HepG2 (cell line): Measurements from ENCODE around the gene CDH13. TPM values are rescaled to one million over a fixed set of nuclear protein-coding genes. Genes with fewer than 3 reads are reported as not detected.

ENCODE experiments used
- ATAC-seq: fragments of 200-7000 bp; cut with Tn5 transposase; 3 replicates; pipeline ENCODE4 v1.9.1; 2020; ENCODE audit warnings: mild to moderate bottlenecking, moderate library complexity
- BruUV-seq: library from RNA; stranded (reverse); fragments of 400-500 nt; replicated peaks from 2 replicates; lab custom pipeline; 2021; lab: Mats Ljungman, UMichigan
- CTCF ChIA-PET: fragments of 300-600 bp; formaldehyde crosslinking; extraction: SDS; loops from one replicate; lab custom pipeline; 2021; ENCODE audit warnings: low total read pairs, inconsistent platforms, low intra/inter-chr PET ratio; lab: Yijun Ruan, JAX
- POLR2A ChIA-PET: fragments of 350-600 bp; sonication (Branson Sonifier 250); formaldehyde crosslinking; loops from one replicate; lab custom pipeline; 2020; ENCODE audit warnings: antibody characterized with exemption, inconsistent platforms; lab: Yijun Ruan, JAX
- DNase-seq: peaks from one replicate; pipeline ENCODE4 v3.0.0-alpha.2; 2015; ENCODE audit warnings: low spot score
- FAIRE-seq: peaks from 3 replicates; lab custom pipeline; 2011; peaks lifted over from hg19 to GRCh38; lab: Jason Lieb, UNC
- H2AFZ ChIP-seq: one replicate; pipeline ENCODE4 v1.6.1; 2011; ENCODE audit warnings: low read length, inconsistent platforms
- H3K27ac ChIP-seq: fragments of 300-600 bp; 3 replicates; pipeline ENCODE4 v1.8.0; 2011; ENCODE audit warnings: mixed run types, mild to moderate bottlenecking, mixed read lengths, low read length, inconsistent platforms; ENCODE audit not compliant: insufficient read depth; ENCODE audit errors: extremely low read length
- H3K27me3 ChIP-seq, 2 experiments: fragments of 200-600 bp in 1 of 2; 2 replicates in 1 of 2; 3 replicates in 1 of 2; pipeline versions ENCODE4 v1.6.0 to v1.8.0; 2011; ENCODE audit warnings: low read length in 2 of 2, mild to moderate bottlenecking in 2 of 2, moderate library complexity in 2 of 2, inconsistent platforms in 1 of 2; ENCODE audit not compliant: insufficient read depth in 2 of 2, control insufficient read depth in 1 of 2
- H3K36me3 ChIP-seq, 2 experiments: fragments of 200-600 bp in 1 of 2; replicated peaks in 1 of 2; 2 replicates in 1 of 2; 3 replicates in 1 of 2; pipeline versions ENCODE4 v1.5.1 to v1.8.0; 2011; ENCODE audit warnings: low read length in 2 of 2, inconsistent platforms in 1 of 2; ENCODE audit not compliant: insufficient read depth in 2 of 2, control insufficient read depth in 1 of 2
- H3K4me1 ChIP-seq: 2 replicates; pipeline ENCODE4 v1.5.1; 2012; ENCODE audit warnings: low read length, inconsistent platforms; ENCODE audit not compliant: insufficient read depth
- H3K4me2 ChIP-seq: 2 replicates; pipeline ENCODE4 v1.6.0; 2011; ENCODE audit warnings: low read depth, low read length, inconsistent platforms
- H3K4me3 ChIP-seq, 3 experiments: fragments of 200-600 bp in 1 of 3; sonication (generic), shearing (Covaris generic) in 1 of 3; replicated peaks in 1 of 3; 2 replicates each; pipeline ENCODE4 v1.5.1; 2011 to 2016; ENCODE audit warnings: low read length in 3 of 3, inconsistent platforms in 2 of 3, low read depth in 2 of 3, mild to moderate bottlenecking in 2 of 3, control low read depth in 1 of 3, mixed read lengths in 1 of 3; ENCODE audit not compliant: insufficient read depth in 1 of 3
- H3K79me2 ChIP-seq: one replicate; pipeline ENCODE4 v1.6.1; 2011; ENCODE audit warnings: low read length, inconsistent platforms; ENCODE audit not compliant: insufficient read depth
- H3K9ac ChIP-seq: 2 replicates; pipeline ENCODE4 v1.6.0; 2011; ENCODE audit warnings: mild to moderate bottlenecking, low read depth, low read length, inconsistent platforms; ENCODE audit not compliant: insufficient read depth
- H3K9me3 ChIP-seq: 2 replicates; pipeline ENCODE4 v1.5.1; 2012; ENCODE audit warnings: mild to moderate bottlenecking, low read length
- H4K20me1 ChIP-seq: 2 replicates; pipeline ENCODE4 v1.6.0; 2011; ENCODE audit warnings: inconsistent platforms, mild to moderate bottlenecking, low read length, moderate library complexity; ENCODE audit not compliant: insufficient read depth
- HOXA9 ChIP-seq: sonication (generic); formaldehyde crosslinking; IDR thresholded peaks from 2 replicates; pipeline ENCODE4 v1.8.1; 2022; ENCODE audit warnings: missing genetic modification reagents, mild to moderate bottlenecking, moderate library complexity, borderline replicate concordance
- SRSF4 ChIP-seq: fragments of 200-400 bp; formaldehyde crosslinking; IDR thresholded peaks from one replicate; pipeline ENCODE4 v1.6.1; 2018; ENCODE audit warnings: mild to moderate bottlenecking, low read depth, low read length, moderate library complexity; ENCODE audit not compliant: poor library complexity, severe bottlenecking
- SRSF9 ChIP-seq: fragments of 200-400 bp; formaldehyde crosslinking; IDR thresholded peaks from 2 replicates; pipeline ENCODE4 v1.6.1; 2018; ENCODE audit warnings: borderline replicate concordance, mild to moderate bottlenecking, low read depth, low read length; ENCODE audit not compliant: insufficient read depth, poor library complexity, severe bottlenecking
- TMF1 ChIP-seq: sonication (generic); formaldehyde crosslinking; IDR thresholded peaks from 2 replicates; pipeline ENCODE4 v1.8.1; 2022; ENCODE audit warnings: low read depth, missing genetic modification reagents
- ZC3H13 ChIP-seq: sonication (generic); formaldehyde crosslinking; IDR thresholded peaks from 2 replicates; pipeline ENCODE4 v1.8.1; 2023; ENCODE audit warnings: mild to moderate bottlenecking, missing genetic modification reagents, moderate library complexity
- ZHX2 ChIP-seq, 2 experiments: sonication (generic) in 1 of 2; formaldehyde crosslinking in 1 of 2; IDR thresholded peaks; 2 replicates each; pipeline versions ENCODE4 v1.6.1 to v1.9.0; 2014 to 2022; ENCODE audit warnings: antibody characterized with exemption in 1 of 2, borderline replicate concordance in 1 of 2, inconsistent platforms in 1 of 2, low read depth in 1 of 2, missing genetic modification reagents in 1 of 2
- ZNF484 ChIP-seq: sonication (generic); formaldehyde crosslinking; IDR thresholded peaks from 2 replicates; pipeline ENCODE4 v1.5.1; 2020; ENCODE audit warnings: mild to moderate bottlenecking, low read depth, missing genetic modification reagents, borderline replicate concordance
- ZNF510 ChIP-seq: sonication (generic); formaldehyde crosslinking; IDR thresholded peaks from 2 replicates; pipeline ENCODE4 v1.4.0; 2020; ENCODE audit warnings: low read depth, mild to moderate bottlenecking, missing genetic modification reagents
- ZNF512B ChIP-seq: sonication (generic); formaldehyde crosslinking; IDR thresholded peaks from 2 replicates; pipeline ENCODE4 v1.5.1; 2020; ENCODE audit warnings: missing genetic modification reagents, mild to moderate bottlenecking, borderline replicate concordance
- ZNF558 ChIP-seq: sonication (generic); formaldehyde crosslinking; IDR thresholded peaks from 2 replicates; pipeline ENCODE4 v1.9.0; 2022; ENCODE audit warnings: mild to moderate bottlenecking, missing genetic modification reagents, borderline replicate concordance
- ZSCAN29 ChIP-seq: sonication (generic); formaldehyde crosslinking; conservative IDR thresholded peaks from 2 replicates; pipeline ENCODE4 v1.4.0; 2020; ENCODE audit warnings: mild to moderate bottlenecking, missing genetic modification reagents
- WGBS: methylation state at CpG from one replicate; pipeline ENCODE4 v1.1.6; 2017; ENCODE audit warnings: low lambda C conversion rate; 5-methylcytosine and 5-hydroxymethylcytosine counted together
- in situ Hi-C: cut with HindIII; loops from 2 replicates; pipeline ENCODE4 v1.10.0; 2017; ENCODE audit warnings: low pct_unique_long_range_greater_than_20kb; ENCODE audit not compliant: extremely low pct_ligation_motif_present
- intact Hi-C: fragments of 100-400 bp; cut with micrococcal nuclease; formaldehyde crosslinking; loops from one replicate; pipeline ENCODE4 v1.10.0; 2022; ENCODE audit not compliant: unreplicated experiment
- polyA plus RNA-seq, 8 experiments: library from polyadenylated mRNA; depleted of rRNA in 3 of 8; stranded (reverse) in 7 of 8; unstranded in 1 of 8; fragments of >200 nt; fragmentation: Illumina TruSeq in 4 of 8; extraction: Trizol in 4 of 8; gene quantifications; 2 replicates each; pipeline versions ENCODE4 v1.2.1 to v1.2.3, GENCODE V29; 2011 to 2016; ENCODE audit warnings: low read depth in 4 of 8, missing spikeins in 1 of 8, mixed read lengths in 1 of 8; ENCODE audit not compliant: insufficient read depth in 1 of 8
- total RNA-seq, 5 experiments: library from RNA; depleted of rRNA; stranded (reverse); fragments of >200 nt; fragmentation: Illumina TruSeq; extraction: Trizol; gene quantifications; 2 replicates each; pipeline ENCODE4 v1.2.3, GENCODE V29; 2016; ENCODE audit warnings: low read depth in 1 of 5

CDH13 gene
- total and polyA plus RNA-seq, 2 of the 13 experiments (the other 11 are each of a cell fraction or from before 2014, with no cell fraction given), result not detected

GRCh38 chr16:82852388-82853008 is 225.7 kb downstream of the CDH13 start (continued):
- TF ChIP-seq ZHX2 (IDR thresholded peaks at IDR 0.05; ENCODE audit: low read depth) (no peak), ZHX2 (CRISPR knock-in tag; IDR thresholded peaks at IDR 0.05; ENCODE audit: borderline replicate concordance) (no peak), ZNF510 (CRISPR knock-in tag) (no peak), ZNF484 (no peak), TMF1 (CRISPR knock-in tag) (no peak), ZC3H13 (no peak), SRSF4 (no peak)

GRCh38 chr16:82855471-82855870 is 228.7 kb downstream of the CDH13 start:
- CTCF ChIA-PET, result no interaction called here
- Histone ChIP-seq H2AFZ (no peak overlapping the region), H3K4me1 (no peaks in the 10 kb centered on the region), H3K79me2 (no peaks in the 10 kb centered on the region), H3K36me3 (no peaks in the 10 kb centered on the region), H3K9me3 (peaks cover 53% of the 10 kb centered on the region), H3K4me3 (no peak overlapping the region), H3K27me3 (no peaks in the 10 kb centered on the region), H3K27ac (no peak overlapping the region), H4K20me1 (no peaks in the 10 kb centered on the region), H3K9ac (no peak overlapping the region), H3K4me2 (no peak overlapping the region)
- TF ChIP-seq HOXA9 (CRISPR knock-in tag) (no peak), ZSCAN29 (CRISPR knock-in tag) (no peak), SRSF9 (no peak), ZNF512B (no peak), ZNF558 (CRISPR knock-in tag) (no peak)
- intact Hi-C loops, result no loop called here
- no peak for DNase-seq
- no TSS peak for BruUV-seq
- in situ Hi-C loops, result no loop called here
- no peak for FAIRE-seq
- WGBS, result 54% methylated on average over 5 of the region's 5 CpGs
- POLR2A ChIA-PET, result no interaction called here
- ATAC-seq, result no peak
